PFSK-1 (cell line): ENCODE measurements around the gene USF1.

Source experiments
- FOXP2 ChIP-seq: optimal IDR thresholded peaks from 2 replicates; pipeline ENCODE3; 2011; ENCODE audit warnings: borderline replicate concordance, control low read depth, inconsistent platforms; ENCODE audit not compliant: insufficient read depth; ENCODE audit errors: extremely low read length, extremely low read depth
- POLR2AphosphoS5 ChIP-seq: IDR thresholded peaks from 2 replicates; pipeline ENCODE4 v1.6.1; 2012; ENCODE audit warnings: low read depth, mild to moderate bottlenecking, control low read depth, low read length, moderate library complexity
- REST ChIP-seq, 2 experiments: IDR thresholded peaks; 2 replicates each; pipeline versions ENCODE4 v1.6.1 to v1.8.0; 2011 to 2012; ENCODE audit warnings: low read depth in 2 of 2, low read length in 2 of 2, control low read depth in 1 of 2, inconsistent platforms in 1 of 2, mild to moderate bottlenecking in 1 of 2, moderate library complexity in 1 of 2; ENCODE audit not compliant: insufficient read depth in 1 of 2
- SIN3A ChIP-seq: IDR thresholded peaks from 2 replicates; pipeline ENCODE4 v1.6.1; 2012; ENCODE audit warnings: mild to moderate bottlenecking, low read length, moderate library complexity, borderline replicate concordance; ENCODE audit not compliant: insufficient read depth
- TAF1 ChIP-seq: IDR thresholded peaks from 2 replicates; pipeline ENCODE4 v1.6.1; 2012; ENCODE audit warnings: low read length, control low read depth, borderline replicate concordance; ENCODE audit not compliant: insufficient read depth

Gene USF1

GRCh38 chr1:161072751-161073449, 27.1 kb upstream of the USF1 start:
- TF ChIP-seq TAF1 = no peak
- TF ChIP-seq REST (IDR thresholded peaks at IDR 0.05; ENCODE audit: insufficient read depth in 1 of 2, low read depth in 2 of 2, low read length in 2 of 2) = no peak
- TF ChIP-seq SIN3A = no peak
- TF ChIP-seq POLR2AphosphoS5 = no peak
- no peak for TF ChIP-seq FOXP2

- TF ChIP-seq TAF1 (no peak), SIN3A (no peak), FOXP2 (no peak), REST (IDR thresholded peaks at IDR 0.05; ENCODE audit: insufficient read depth in 1 of 2, low read depth in 2 of 2, low read length in 2 of 2) (no peak), POLR2AphosphoS5 (no peak)
Measured at GRCh38 chr1:161071886-161072371, 26.2 kb upstream of the USF1 start.

GRCh38 chr1:161070761-161071160, 25.0 kb upstream of the USF1 start:
- no peak for TF ChIP-seq POLR2AphosphoS5
- TF ChIP-seq TAF1 = no peak
- TF ChIP-seq FOXP2 = no peak
- TF ChIP-seq SIN3A = no peak
- TF ChIP-seq REST (IDR thresholded peaks at IDR 0.05; ENCODE audit: insufficient read depth in 1 of 2, low read depth in 2 of 2, low read length in 2 of 2) = no peak

GRCh38 chr1:161069731-161070270, 24.0 kb upstream of the USF1 start, which contains the start of gene ARHGAP30:
Gene ARHGAP30, minus strand, starts transcription at chr1:161069891. Its CDS starts 267 bp downstream, at chr1:161069624.
- TF ChIP-seq SIN3A (no peak), REST (IDR thresholded peaks at IDR 0.05; ENCODE audit: insufficient read depth in 1 of 2, low read depth in 2 of 2, low read length in 2 of 2) (no peak), POLR2AphosphoS5 (no peak), TAF1 (no peak), FOXP2 (no peak)
